NOMO-1 (cell line): ENCODE results near the gene KLHDC2.
"Not testable (repeated sequence)": the region's sequence is repeated elsewhere in the genome, so short reads cannot be mapped to it uniquely, and the experiment has no call there.

Source experiments
- DNase-seq, 2 experiments: peaks; one replicate each; lab custom pipeline; 2025; ENCODE audit not compliant: unreplicated experiment in 2 of 2; lab: John Stamatoyannopoulos, UW

Gene KLHDC2, protein sequence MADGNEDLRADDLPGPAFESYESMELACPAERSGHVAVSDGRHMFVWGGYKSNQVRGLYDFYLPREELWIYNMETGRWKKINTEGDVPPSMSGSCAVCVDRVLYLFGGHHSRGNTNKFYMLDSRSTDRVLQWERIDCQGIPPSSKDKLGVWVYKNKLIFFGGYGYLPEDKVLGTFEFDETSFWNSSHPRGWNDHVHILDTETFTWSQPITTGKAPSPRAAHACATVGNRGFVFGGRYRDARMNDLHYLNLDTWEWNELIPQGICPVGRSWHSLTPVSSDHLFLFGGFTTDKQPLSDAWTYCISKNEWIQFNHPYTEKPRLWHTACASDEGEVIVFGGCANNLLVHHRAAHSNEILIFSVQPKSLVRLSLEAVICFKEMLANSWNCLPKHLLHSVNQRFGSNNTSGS

DNA sequence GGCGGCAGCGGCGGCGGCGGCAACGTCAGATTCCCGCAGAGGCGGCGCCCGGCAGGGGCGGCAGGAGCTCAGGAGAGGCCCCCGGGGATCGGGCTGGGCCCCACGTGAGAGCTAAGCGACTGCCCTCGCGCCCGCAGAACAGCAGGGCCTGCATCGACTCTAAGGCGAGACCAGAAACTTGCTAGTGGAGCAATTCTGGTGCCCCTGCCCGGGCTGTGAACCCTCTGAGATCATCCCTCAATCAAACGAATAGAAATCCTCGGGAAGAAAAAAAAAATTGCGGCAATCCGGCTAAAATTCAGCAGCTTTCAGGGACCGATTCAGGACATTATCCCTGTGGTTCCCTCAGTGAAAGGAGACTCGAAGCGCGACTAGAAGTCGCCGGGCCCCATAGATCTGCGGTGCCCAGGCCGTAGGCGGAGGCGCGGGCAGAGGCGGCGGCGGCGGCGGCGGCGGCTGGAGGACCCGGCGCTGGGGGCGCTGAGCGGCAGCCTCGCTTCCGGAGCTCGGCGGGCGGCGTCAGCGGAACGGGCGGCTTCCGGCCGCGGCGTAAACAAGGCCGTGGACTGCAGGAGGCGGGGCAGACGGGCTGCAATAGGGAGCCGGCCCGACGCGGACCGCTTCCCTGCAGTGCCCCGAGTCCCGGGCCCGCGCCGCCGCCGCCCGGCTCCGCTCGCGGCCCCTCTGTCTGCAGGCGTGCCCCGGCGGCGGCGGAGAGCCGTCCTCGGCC is at the start of gene KLHDC2:
TSS of gene KLHDC2 (plus strand) at position 583 of the 730 bp plus-strand sequence. CDS start 316 bp downstream, outside the sequence.
- DNase-seq, result peak; percentile 84 to 90

DNA sequence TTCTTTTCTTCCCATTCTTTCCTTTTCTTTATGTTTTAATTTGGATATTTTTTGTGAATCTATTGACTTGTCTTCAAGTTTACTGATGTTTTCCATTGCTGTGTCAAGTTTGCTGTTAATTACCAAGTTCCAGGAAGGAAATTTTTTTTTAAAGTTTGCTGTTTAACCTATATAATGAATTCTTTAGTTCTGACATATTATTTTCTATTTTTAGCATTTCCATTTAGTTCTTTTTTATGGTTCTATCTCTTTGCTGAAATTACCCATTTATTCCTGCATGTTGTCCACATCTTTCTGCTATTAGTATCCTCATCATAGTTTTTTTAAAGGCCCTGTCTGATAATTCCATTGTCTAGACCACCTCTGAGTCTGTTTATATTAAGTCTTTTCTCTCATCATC is 47.2 kb upstream of the KLHDC2 start:
- no peak for DNase-seq

DNA sequence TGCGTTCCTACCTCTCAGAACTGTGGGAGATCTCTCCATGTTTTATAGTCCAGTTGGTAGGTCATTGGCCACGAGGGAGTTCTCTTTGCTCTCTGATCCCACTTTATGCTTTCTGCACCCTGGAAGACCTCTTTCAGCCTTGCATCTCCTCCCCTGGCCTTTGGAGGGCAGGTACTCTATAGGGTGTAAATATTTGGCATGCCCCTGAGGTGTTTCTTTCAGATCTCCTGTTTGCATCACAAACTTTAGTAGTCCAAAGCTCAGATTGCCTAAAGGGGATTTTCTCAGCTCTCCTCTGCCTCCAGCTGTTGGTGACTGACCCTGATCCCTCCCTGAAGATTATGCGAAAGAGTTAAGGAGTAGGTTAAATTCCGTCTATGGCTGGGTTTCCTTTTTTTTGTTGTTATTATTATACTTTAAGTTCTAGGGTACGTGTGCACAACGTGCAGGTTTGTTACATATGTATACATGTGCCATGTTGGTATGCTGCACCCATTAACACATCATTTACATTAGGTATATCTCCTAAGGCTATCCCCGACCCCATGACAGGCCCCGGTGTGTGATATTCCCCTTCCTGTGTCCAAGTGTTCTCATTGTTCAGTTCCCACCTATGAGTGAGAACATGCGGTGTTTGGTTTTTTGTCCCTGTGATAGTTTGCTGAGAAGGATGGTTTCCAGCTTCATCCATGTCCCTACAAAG is 46.1 kb upstream of the KLHDC2 start:
- not testable (repeated sequence) for DNase-seq

DNA sequence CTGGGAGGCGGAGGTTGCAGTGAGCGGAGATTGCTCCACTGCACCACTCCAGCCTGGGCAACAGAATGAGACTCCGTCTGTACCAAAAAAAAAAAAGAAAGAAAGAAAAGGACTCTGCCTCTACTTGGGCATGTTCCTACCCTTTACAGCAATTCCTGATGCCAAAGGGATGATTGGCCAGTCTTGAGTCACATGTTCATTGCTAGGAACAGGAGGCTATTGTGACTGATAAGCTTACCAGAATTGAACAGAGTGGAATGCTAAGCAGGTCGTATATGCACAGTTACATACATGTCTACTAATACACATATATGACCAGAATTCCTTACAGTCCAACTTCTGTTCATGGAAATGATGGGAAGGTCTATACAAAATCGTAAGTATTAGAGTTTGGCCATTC is 40.8 kb upstream of the KLHDC2 start:
- DNase-seq, result no peak

DNA sequence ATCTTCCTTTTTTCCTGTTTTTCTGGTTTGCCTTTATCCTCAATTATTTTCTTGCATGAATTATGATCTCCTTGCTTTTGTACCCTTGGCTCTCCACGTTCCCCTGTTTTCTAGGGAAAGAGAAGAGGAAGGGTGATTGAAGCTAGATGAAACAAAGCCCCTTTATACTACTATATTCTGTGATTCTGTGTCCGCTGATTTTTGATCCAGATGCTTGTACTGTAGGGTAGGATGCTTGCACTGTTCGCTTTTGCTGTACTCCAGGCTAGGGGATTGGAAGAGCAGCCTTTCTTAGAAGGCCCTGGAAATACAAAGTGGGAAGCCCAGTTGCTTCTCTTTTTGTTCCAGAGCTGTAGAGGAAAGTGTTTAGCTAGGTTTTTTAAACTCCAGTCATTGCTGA is 35.1 kb upstream of the KLHDC2 start:
- no peak for DNase-seq

DNA sequence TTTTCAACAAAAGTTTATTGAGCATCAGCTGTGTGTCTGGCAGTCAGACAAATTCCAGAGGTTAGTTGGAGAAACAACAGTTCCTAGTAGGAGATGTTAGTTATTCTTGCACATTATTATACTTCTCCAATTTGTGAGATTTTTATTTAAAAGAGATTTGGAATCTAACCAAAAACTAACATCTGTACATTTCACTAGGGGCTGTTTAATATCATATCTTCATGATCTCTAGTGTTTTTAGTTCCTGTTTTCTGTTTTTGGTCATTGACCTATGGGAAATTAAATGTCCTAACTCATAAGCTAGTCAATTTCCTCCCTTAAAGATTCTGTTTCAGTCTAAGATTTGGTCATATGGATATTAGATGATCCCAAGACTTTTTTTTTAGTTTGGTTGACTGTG is 34.1 kb upstream of the KLHDC2 start:
- no peak for DNase-seq

DNA sequence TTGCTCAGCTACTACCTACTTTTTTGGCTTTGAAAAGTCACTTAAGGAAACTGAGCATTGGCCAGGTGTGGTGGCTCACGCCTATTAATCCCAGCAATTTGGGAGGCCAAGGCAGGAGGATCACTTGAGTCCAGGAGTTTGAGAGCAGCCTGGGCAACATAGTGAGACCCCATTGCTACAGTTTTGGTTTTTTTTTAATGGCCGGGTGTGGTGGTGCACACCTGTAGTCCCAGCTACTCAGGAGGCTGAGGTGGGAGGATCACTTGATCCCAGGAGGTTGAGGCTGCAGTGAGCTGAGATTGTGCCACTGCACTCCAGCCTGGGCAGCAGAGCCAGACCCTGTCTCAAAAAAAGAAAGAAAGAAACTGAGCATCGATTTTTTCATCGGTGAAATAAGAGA is 32.3 kb upstream of the KLHDC2 start:
- not testable (repeated sequence) for DNase-seq

DNA sequence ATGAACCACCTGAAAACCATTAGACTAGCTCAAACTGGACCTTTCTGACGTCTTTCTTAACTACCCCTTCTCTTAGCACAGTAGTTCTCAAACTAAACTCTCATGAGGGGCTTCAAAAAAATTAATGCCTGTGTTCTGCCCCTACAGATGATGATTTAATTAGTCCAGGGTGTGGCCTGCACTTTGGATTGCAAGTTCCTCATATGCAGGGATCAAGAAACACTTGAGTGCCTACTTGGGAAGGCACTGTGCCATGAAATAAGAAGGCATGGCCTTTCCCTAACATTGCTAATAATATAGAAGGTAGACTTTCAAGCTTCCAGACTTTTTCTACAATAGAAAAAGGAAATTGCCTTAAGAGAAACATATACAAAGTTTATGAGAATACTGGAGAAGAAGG is 22.8 kb upstream of the KLHDC2 start:
- DNase-seq, result no peak

DNA sequence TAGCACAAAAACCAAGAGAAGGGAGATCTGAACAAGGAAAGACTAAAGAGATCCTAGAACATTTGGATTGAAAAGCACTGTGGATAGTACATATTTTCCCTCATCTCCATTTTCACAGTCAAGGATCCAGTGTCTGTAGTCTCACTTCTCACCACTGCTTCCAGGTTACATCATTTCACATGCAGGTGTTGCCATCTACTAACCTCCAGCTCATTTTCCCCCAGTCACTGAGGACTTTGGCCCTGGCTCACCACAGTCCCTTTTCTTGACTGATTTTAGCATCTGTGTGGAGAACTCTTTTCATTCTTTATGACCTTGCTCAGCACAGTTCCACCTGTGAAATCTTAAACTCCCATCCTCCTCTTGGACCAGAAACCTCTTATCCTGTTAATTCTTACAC is 21.5 kb upstream of the KLHDC2 start:
- DNase-seq, result not testable (repeated sequence)

DNA sequence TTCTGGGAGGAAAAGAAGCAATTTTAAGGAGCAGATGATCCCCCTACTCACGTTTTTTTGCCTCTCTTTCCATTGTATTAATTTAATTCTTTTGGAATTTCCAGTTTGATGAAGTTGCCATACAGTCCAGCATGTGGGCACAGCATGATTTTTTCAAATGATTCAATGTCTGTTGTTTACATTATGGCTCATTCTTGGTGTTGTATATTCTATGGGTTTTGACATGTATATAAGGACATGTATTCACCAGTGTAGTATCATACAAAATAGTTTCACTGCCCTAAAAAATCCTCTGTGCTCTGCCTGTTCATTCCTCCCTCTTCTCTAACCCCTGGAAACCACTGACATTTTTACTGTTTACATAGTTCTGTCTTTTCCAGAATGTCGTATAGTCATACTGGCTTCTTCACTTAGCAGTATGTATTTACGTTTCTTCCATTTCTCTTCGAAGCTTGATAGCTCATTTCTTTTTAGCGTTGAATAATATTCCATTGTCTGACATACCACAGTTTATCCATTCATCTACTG is 13.3 kb upstream of the KLHDC2 start:
- DNase-seq, result no peak

DNA sequence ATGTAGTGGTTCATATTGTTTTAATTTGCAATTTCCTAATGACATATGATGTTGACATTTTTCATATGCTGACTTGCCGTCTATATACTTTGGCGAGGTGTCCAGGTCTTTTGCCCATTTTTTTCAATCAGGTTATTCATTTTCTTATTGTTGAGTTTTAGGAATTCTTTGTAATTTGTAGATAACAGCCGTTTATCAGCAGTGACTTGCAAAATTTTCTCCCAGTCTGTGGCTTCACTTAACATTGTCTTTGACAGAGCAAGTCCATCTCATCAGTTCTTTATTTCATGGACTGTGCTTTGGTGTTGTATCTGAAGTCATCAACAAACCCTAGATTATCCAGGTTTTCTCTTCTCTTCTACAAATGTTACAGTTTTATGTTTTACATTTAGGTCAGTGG is 12.6 kb upstream of the KLHDC2 start:
- DNase-seq, result no peak

DNA sequence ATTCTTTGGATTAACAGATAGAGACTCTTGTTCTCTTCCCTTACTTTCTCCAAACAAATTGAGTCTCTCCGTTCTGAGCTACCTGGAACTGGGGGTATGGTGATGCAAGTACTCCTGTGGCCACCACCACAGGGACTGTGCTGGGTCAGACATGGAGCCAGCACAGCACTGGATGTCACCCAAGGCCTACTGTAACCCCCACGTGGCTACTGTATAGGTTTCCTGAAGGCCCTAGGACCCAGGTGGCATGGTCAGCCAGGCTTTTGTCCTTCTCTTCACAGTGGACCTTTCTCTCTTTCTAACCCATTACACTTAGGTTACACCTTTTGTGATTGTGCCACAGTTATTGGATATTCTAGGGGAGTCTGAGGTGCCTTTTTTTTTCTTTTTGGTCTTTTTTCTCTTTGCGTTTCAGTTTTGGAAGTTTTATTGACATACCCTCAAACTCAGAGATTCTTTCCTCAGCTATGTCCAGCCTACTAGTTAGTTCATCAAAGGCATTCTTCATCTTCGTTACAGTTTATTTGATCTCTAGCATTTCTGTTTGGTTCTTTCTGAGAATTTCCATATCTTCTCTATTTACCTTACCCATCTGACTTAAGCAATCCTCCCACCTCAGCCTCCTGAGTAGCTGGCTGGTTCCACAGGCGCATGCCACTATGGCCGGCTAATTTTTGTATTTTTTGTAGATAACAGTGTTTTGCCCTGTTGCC is 6.0 kb upstream of the KLHDC2 start:
- no peak for DNase-seq

DNA sequence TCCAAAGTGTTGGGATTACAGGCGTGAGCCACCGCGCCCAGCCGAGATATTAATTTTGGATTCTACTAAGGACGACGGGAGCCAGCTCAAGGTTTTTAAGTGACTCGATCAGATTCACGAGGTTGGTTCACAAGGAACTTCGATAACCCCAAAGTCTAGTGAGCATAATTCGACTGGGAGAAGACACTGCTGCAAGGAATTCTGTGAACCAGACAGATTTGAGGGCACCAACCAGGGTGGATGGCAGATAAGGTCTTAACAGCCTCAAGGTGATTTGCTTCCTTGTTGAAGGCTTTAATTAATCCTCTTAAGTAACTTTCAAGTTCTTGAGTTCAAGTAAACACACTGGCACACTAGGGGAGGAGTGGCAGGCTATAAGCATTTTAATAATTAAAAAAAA is 1.1 kb upstream of the KLHDC2 start:
- DNase-seq, result no peak

DNA sequence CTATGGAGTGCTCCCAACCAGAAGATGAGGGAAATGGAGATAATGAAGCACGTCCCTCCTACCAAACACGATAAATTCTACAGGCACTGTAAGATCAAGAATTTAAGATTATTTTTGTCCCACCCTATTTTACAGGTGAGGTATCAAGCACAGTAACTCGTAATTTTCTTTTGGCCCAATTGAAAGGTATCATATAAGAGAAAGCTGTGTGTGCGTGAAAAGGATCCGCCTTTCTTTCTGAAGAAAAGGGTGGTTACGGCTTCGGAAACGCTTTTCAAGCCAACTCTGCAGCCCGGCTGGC is 733 bp upstream of the KLHDC2 start:
- no peak for DNase-seq

DNA sequence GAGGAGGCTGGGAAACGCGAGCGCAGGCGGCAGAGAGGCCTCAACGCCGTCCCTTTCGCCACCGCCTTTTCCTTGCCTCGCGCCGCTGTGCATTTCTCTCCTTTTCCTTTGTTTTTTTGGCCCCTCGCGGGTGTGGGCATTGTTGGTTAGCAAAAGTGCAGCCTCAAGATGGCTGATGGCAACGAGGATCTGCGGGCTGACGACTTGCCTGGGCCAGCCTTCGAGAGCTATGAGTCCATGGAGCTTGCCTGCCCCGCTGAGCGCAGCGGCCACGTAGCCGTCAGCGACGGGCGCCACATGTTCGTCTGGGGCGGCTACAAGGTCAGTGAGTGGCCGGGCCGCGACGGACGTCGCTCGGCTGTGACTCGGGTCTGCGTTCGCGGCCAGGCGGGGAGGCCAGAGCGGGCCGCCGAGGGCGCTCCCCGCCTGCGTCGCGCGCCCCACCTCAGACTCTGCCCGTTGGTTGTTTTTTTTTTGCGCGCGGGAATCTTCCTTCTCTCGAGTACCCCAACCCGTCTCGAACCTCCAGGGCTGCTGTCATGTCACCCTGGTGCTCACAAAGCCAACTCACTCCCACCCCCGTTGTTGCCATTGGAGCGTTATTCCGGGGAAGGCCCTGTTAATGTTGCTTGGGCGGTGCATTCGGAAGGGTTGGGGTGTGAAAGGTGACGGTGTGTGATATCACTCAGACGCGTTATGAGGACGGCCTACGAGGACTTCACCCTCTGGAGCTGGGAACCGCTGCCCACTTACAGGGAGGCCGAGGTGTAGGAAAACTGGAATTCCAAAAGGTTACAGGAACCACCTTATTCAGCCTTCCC is 558 bp downstream of the KLHDC2 start:
- DNase-seq, result peak; percentile 22 to 49

DNA sequence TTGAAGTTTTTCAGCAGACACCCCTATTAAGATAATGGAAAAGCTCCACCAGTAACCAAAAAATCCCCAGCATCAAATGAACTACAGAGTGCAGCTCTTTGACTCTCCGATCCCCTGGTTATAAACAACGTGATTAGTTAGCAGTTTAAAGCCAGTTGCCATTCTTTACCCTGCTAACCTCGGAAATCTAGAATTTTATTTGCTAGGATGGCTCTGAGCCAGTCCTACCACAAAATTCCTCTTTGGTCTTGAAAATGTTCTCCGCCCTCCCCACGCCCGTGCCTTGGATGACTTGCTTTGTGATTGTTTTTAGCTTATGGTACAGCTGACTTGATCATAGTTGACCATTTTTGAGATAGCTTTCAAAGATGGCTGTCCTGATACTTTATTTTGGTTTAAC is 1.2 kb downstream of the KLHDC2 start:
- DNase-seq, result peak in 1 of 2 experiments; percentile 7

DNA sequence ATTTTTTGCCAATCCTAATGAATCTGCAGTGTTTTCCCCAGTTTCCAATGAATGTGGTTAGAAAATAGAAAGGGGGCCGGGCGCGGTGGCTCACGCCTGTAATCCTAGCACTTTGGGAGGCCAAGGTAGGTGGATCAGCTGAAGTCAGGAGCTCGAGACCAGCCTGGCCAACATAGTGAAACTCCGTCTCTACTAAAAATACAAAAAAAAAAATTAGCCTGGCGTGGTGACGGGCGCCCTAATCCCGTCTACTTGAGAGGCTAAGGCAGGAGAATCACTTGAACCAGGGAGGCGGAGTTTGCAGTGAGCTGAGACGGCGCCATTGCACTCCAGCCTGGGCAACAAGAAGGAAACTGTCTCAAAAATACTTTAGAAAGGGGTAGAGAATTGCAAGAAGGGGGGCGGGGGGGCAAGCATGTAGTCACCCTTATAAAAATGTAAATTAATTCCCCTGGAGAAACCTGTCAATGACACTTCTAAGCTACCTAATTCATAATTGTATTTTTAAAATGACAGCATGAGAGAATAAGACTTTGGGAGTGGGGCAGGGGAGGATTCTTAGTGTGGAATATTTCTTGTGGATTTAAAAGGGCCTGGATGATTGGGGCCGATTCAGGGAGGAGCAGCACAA is 1.7 kb downstream of the KLHDC2 start:
- no peak for DNase-seq

DNA sequence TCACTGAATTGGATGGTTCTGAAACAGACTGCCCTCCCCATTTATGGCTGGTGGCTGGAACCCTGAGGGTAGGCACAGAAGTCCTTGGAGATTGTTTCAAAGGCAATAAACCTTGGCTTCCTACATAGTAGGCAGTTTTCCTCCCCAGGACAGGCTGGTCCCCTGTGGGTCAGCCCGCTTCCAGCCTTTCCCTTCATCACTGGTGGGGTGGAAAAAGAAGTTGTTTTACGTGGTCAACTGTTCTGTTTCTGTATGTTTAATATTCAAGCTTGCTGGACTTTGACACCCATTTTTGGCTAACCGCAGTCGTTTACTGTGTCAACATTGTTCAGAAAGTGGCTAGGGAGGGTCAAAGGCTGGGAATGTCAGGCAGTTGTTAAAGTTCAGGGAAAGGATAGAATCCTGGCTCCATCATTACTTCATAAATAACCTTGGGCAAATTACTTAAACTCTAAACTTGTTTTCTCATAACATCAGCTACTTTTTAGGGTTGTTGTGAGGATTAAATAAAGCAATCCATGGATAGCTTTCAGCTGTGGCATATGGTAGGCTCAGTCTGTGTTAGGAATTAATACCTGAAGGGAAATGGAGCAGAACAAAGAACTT is 2.4 kb downstream of the KLHDC2 start:
- peak; percentile 4 to 19 for DNase-seq

DNA sequence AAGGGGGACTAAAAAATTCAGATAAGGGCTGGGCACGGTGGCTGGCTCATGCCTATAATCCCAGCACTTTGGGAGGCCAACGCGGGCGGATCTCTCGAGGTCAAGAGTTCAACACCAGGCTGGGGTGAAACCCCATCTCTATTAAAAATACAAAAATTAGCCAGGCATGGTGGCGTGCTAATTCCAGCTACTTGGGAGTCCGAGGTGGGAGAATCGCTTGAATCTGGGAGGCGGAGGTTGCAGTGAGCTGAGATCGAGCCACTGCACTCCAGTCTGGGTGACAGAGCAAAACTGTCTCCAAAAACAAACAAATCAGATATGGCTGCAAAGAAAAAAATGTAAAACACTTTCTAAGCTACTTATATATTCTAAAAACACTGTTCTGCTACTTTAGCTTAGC is 3.7 kb downstream of the KLHDC2 start:
- DNase-seq, result not testable (repeated sequence)
